ENCODE results near the gene LBHD1.
"Not testable (repeated sequence)": the region's sequence is repeated elsewhere in the genome, so short reads cannot be mapped to it uniquely, and the experiment has no call there.

The LBHD1 gene

GRCh38 chr11:62656796-62657429 is 15.2 kb downstream of the LBHD1 start:
- no peak for DNase-seq

- DNase-seq = no peak
Measured at GRCh38 chr11:62654297-62654696, 17.8 kb downstream of the LBHD1 start.

GRCh38 chr11:62652161-62653006 is 19.7 kb downstream of the LBHD1 start:
- no peak for DNase-seq

GRCh38 chr11:62650283-62650682 is 21.8 kb downstream of the LBHD1 start:
- DNase-seq = not testable (repeated sequence)

- DNase-seq = no peak
Measured at GRCh38 chr11:62649486-62649885, 22.6 kb downstream of the LBHD1 start.

GRCh38 chr11:62648967-62649364 is 23.1 kb downstream of the LBHD1 start:
- no peak for DNase-seq

- no peak for DNase-seq
Measured at GRCh38 chr11:62648185-62648966, 23.7 kb downstream of the LBHD1 start.

- DNase-seq = no peak
Measured at GRCh38 chr11:62647609-62648005, 24.5 kb downstream of the LBHD1 start.

GRCh38 chr11:62646825-62647608 is 25.1 kb downstream of the LBHD1 start:
- no peak for DNase-seq

- DNase-seq = peak; percentile 100
Measured at GRCh38 chr11:62645946-62646824, 25.9 kb downstream of the LBHD1 start, which contains the start of gene GANAB. GANAB (minus strand) TSS chr11:62646613; CDS start chr11:62646599, 14 bp downstream.

- no peak for DNase-seq
Measured at GRCh38 chr11:62645671-62645945, 26.5 kb downstream of the LBHD1 start.

GRCh38 chr11:62644220-62644619 is 27.8 kb downstream of the LBHD1 start:
- no peak for DNase-seq

- no peak for DNase-seq
Measured at GRCh38 chr11:62632492-62632891, 39.6 kb downstream of the LBHD1 start.

GRCh38 chr11:62627713-62628112 is 44.4 kb downstream of the LBHD1 start:
- DNase-seq = no peak

GRCh38 chr11:62622476-62623089 is 49.5 kb downstream of the LBHD1 start:
- no peak for DNase-seq

- DNase-seq = peak; percentile 100
Measured at GRCh38 chr11:62621567-62622470, 50.2 kb downstream of the LBHD1 start, which contains the start of gene B3GAT3. B3GAT3 (minus strand) TSS chr11:62621986; CDS start chr11:62621947, 39 bp downstream.

- DNase-seq = no peak
Measured at GRCh38 chr11:62621027-62621566, 51.0 kb downstream of the LBHD1 start.

GRCh38 chr11:62616957-62617356 is 55.1 kb downstream of the LBHD1 start:
- not testable (repeated sequence) for DNase-seq

GRCh38 chr11:62615521-62615920 is 56.5 kb downstream of the LBHD1 start:
- no peak for DNase-seq

GRCh38 chr11:62614275-62614674 is 57.8 kb downstream of the LBHD1 start:
- DNase-seq = peak; percentile 83

Data from RPMI8226 (cell line).